Ovary (tissue), 3 donors: ENCODE data around the gene HLTF.

ENCODE experiments used
- EP300 ChIP-seq: sonication (generic); formaldehyde crosslinking; IDR thresholded peaks from one replicate; pipeline ENCODE4 v1.6.1; 2017; ENCODE audit warnings: antibody characterized with exemption
- POLR2A ChIP-seq: fragments of 450-650 bp; IDR thresholded peaks from one replicate; pipeline ENCODE4 v1.6.1; 2017; ENCODE audit warnings: antibody characterized with exemption, mild to moderate bottlenecking, moderate library complexity
- TF ChIP-seq, protein P1 (sequence below), 3 donors: fragments of 450-650 bp in 2 of 3; fragments of 200-600 bp in 1 of 3; IDR thresholded peaks; one replicate each; pipeline versions ENCODE4 v1.5.1 to v1.8.0; 2016 to 2022; ENCODE audit warnings: antibody characterized with exemption in 3 of 3, mild to moderate bottlenecking in 1 of 3
- donor health status: DM: no; HTN: no; CAD: no.

DNA sequence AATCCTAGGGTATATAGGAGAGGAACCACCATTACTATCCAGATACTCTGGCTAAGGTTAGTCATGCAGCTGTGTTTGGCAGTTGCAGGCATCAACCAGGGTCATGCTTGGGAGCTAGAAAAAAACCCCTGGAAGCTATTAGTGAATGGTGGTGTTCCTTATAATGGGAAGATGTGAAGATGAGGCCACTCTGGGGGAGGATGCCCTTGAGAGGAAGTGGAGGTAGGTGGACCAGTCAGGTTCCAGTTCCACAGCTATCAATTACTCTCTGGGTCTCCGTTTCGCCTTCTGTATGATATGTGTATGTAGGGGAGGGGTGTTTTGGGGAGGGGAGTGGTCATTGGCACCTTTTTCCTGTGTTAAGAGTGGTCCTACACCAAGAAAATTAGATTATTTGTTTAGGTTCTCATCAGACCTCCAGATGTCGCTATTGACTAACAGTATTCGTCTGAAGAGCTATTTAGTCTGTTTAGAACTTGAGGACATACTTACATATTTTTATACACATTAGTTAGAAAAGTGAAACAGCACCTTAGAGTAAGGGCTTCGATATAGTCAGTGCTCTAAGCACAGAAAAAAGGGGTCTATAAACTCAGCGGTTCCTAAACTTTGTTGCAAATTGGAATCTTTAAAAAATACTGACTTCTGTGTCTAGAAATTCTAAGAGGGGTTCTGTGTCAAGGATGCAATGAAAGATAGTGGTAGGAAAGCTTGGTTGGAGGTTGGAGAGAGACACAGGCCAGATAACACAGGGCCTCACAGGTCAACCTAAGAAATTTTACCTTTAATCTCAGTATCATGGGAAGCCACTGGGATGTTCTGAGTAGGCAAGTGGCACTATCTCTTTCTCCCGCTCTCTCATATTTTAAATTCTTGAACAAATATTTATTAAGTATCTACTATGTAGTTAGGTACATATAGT is 34.0 kb upstream of the HLTF start:
- TF ChIP-seq, protein P1, sequence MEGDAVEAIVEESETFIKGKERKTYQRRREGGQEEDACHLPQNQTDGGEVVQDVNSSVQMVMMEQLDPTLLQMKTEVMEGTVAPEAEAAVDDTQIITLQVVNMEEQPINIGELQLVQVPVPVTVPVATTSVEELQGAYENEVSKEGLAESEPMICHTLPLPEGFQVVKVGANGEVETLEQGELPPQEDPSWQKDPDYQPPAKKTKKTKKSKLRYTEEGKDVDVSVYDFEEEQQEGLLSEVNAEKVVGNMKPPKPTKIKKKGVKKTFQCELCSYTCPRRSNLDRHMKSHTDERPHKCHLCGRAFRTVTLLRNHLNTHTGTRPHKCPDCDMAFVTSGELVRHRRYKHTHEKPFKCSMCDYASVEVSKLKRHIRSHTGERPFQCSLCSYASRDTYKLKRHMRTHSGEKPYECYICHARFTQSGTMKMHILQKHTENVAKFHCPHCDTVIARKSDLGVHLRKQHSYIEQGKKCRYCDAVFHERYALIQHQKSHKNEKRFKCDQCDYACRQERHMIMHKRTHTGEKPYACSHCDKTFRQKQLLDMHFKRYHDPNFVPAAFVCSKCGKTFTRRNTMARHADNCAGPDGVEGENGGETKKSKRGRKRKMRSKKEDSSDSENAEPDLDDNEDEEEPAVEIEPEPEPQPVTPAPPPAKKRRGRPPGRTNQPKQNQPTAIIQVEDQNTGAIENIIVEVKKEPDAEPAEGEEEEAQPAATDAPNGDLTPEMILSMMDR (IDR thresholded peaks at IDR 0.05): peak; percentile 56 to 71 (median 57)
- TF ChIP-seq POLR2A (no peak), EP300 (no peak)
